Measurements from ENCODE around the gene ZKSCAN5. TPM values are rescaled to one million over a fixed set of nuclear protein-coding genes. Genes with fewer than 3 reads are reported as not detected.
A peak's percentile ranks its signal among the peaks of the same experiment; 100 is the strongest.
"Not testable (repeated sequence)": the region's sequence is repeated elsewhere in the genome, so short reads cannot be mapped to it uniquely, and the experiment has no call there.

ZKSCAN5 gene
- total RNA-seq, 2 donors from 2014 or later = 6.1 to 6.3 TPM

DNA sequence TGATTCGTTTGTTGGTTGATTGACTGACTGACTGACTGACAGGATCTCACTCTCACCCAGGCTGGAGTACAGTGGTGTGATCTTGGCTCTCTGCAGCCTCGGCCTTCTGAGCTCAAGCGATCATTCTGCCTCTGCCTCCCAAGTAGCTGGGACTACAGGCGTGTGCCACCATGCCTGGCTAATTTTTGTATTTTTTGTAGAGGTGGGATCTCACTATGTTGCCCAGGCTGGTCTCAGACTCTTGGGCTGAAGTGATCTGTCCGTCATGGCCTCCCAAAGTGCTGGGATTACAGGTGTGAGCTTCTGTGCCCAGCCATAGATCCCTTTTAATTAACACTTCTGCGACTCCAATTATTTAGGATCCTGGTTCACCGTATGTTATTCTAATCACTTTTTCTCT lies 64.3 kb downstream of the ZKSCAN5 start:
- DNase-seq; intact Hi-C loops (cut with DNase I); ATAC-seq: not testable (repeated sequence)

DNA sequence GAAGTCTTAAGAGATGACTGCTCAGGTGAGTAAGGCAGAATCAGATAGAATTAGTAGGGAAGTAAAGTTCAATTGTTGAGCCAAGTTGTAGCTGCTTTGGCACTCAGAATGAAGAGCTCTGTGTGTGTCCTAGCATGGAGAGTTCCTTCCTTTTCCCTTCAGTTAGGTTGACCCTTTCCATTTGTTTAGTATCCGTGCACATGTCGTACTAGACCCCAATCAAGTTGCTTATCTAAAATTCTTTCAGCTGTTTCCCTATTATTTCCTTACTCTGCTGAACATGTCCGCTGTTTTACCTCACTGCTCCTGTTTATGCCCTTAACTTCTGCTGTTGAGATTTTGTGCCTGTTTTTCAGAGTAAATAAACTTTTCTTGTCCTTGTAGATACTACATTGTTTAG lies 67.3 kb downstream of the ZKSCAN5 start:
- intact Hi-C loops (cut with DNase I) = no loop called here
- DNase-seq (no peak), ATAC-seq (no peak)

DNA sequence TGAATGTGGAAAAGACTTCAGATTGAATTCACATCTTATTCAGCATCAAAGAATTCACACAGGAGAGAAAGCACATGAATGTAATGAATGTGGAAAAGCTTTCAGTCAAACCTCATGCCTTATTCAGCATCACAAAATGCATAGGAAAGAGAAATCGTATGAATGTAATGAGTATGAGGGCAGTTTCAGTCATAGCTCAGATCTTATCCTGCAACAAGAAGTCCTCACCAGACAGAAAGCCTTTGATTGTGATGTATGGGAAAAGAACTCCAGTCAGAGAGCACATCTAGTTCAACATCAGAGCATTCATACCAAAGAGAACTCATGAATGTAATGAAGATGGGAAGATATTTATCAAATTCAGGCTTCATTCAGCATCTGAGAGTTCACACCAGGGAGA lies 68.8 kb downstream of the ZKSCAN5 start:
- ATAC-seq = no peak
- intact Hi-C loops (cut with DNase I) = no loop called here
- DNase-seq = no peak

DNA sequence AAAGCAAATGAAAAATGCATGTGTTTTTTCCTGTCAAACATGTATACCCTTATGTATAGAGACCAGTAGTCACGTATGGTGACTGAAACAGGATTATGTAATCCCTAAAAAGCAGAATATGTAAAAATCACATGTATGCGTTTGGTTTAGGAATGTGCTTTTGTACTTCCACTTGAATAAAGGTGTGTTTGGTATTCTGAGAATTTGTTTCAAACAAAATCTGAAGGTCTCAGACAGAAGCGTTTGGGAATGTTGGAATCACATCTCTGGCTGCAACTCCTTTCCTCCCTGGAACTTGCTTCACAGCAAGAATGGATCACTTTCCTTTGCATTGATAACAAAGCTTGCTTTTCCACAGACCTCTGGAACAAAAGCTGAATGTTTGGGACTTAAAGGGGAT lies 71.8 kb downstream of the ZKSCAN5 start:
- ATAC-seq = no peak
- intact Hi-C loops (cut with DNase I) = no loop called here
- no peak for DNase-seq

DNA sequence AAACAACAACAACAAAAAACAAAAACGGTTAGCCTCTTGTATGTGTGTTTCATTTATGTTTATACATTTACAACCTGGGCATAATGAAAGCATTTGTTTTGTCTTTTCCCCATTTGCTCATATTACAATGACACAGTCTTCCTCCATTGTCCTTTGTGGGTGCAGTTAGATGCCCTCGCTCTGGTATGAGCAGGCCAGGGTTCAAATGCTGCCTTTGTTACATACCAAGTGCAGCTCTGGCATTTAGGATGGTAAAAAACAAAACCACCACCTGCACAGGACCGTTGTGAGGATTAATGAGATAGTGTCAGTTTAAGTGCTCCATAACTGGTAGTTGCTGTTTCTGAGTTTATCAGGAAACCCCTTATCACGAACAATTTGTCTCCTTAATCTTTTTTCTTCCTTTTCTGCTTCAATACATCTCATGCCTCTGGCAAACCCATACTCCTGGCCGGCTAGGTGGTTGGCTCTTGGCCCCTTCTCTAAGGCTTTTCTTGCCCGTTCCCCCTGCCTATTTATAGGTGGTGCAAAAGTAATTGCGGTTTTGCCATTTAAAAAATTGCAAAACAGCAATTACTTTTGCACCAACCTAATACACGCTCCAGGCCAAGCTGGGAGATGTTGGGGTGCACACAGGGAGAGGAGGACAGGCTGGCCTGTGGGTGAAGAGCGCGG lies 75.0 kb downstream of the ZKSCAN5 start:
- no peak for DNase-seq
- intact Hi-C loops (cut with DNase I) = no loop called here
- ATAC-seq = no peak

DNA sequence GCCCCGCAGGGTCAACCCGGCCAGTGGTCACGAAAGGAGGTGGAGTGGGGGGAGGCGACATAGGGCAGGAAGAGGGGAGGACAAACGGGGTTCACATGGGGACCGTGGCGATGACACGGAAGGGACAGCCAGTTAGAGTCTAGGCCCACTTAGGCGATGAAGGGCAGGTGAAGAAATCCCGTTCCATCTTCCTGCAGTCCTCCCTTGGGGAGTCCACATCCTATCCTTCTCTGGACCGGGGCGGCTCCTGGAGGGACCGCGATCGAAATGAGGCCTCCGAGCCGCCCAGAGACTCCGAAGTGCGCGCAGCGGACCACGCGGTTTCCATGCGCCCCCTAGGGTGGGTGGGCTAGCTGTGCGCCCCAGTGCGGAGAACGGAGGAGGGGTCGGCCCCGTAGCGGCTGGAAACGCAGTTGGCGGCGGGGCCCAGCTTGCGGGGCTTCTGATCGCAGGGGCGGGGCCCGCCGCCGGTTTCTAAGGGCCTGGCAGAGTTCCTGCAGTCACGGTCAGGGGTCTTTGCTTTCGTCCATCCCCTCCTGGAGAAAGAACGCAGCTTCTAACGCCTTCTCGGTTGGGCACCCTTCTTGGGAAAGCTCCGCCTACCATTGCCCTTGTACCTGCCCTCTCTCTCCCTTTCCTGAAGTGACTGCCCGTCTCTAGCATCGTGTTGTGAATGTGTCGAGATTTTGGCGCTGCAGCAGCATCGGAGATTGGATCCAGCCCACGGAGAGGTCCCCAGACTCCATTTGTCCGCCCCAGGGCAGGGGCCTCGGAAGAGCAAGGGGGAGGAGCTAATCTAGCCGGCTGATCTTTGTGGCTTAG lies 75.7 kb downstream of the ZKSCAN5 start:
- intact Hi-C loops (cut with DNase I) = no loop called here
- ATAC-seq (peak; percentile 78 to 85), DNase-seq (peak; percentile 42)

DNA sequence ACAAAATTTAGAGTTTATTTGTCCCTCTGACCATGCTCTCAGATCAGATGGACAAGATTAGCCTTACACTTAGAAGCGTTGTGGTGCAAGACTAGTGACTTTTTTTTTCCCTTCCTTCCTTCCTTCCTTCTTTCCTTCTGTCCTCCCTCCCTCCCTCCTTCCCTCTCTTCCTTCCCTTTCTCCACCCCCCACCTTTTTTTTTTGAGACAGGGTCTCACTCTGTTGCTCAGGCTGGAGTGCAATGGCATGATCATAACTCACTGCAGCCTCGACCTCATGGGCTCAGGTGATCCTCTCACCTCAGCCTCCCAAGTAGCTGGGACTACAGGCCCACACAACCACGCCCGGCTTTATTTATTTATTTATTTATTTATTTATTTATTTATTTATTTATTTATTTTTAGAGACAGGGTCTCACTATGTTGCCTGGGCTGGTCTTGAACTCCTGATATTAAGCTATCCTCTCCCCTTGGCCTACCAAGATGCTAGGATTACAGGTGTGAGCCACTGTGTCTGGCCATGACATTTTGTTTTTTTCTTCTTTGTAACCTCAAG lies 76.4 kb downstream of the ZKSCAN5 start:
- intact Hi-C loops (cut with DNase I) = not testable (repeated sequence)

More for the DNA sequence above, 76.4 kb downstream of the ZKSCAN5 start:
- ATAC-seq, DNase-seq: not testable (repeated sequence)

Other genes with a start within 250 kb of the ZKSCAN5 start
- gene MYH16, start 231.8 kb upstream of the ZKSCAN5 start, total RNA-seq = not detected
- gene ARPC1A, start 178.8 kb upstream of the ZKSCAN5 start, total RNA-seq = 100 to 1,000 TPM in 1 of 2 donors, 10 to 100 TPM in 1; 98.8 to 112 TPM
- 10 to 100 TPM; 71.7 to 88.0 TPM for gene ARPC1B, start 129.9 kb upstream of the ZKSCAN5 start, total RNA-seq
- gene PDAP1, start 96.1 kb upstream of the ZKSCAN5 start, total RNA-seq = 10 to 100 TPM; 76.0 to 96.8 TPM
- 10 to 100 TPM; 44.9 to 51.7 TPM for gene BUD31, start 95.7 kb upstream of the ZKSCAN5 start, total RNA-seq
- 1 to 10 TPM; 2.6 to 2.8 TPM for gene PTCD1, start 65.9 kb upstream of the ZKSCAN5 start, total RNA-seq
- 10 to 100 TPM; 18.2 to 18.8 TPM for gene CPSF4, start 65.7 kb upstream of the ZKSCAN5 start, total RNA-seq
- gene ATP5MF, start 38.5 kb upstream of the ZKSCAN5 start, total RNA-seq = 100 to 1,000 TPM; 617 to 633 TPM
- 1 to 10 TPM; 2.9 to 3.2 TPM for gene ZNF789, start 31.8 kb upstream of the ZKSCAN5 start, total RNA-seq
- 10 to 100 TPM; 17.3 to 19.6 TPM for gene ZNF394, start 4.4 kb upstream of the ZKSCAN5 start, total RNA-seq
- 1 to 10 TPM; 5.4 to 5.6 TPM for gene FAM200A, start 47.5 kb downstream of the ZKSCAN5 start, total RNA-seq
- gene ZNF655, start 54.0 kb downstream of the ZKSCAN5 start, total RNA-seq = 10 to 100 TPM; 31.5 to 45.1 TPM
- gene TMEM225B, start 93.6 kb downstream of the ZKSCAN5 start, total RNA-seq = under 1 TPM; 0.18 to 0.50 TPM
- gene ZSCAN25, start 112.3 kb downstream of the ZKSCAN5 start, total RNA-seq = 1 to 10 TPM; 9.4 to 9.7 TPM
- under 1 TPM; 0.16 to 0.44 TPM for gene CYP3A5, start 175.3 kb downstream of the ZKSCAN5 start, total RNA-seq
- not detected for gene CYP3A7, start 230.5 kb downstream of the ZKSCAN5 start, total RNA-seq